Activated B cell treated with CpG ODN at 0.5 μM for 24 hours (primary cell): ENCODE data around the gene LIN9. TPM values are rescaled to one million over a fixed set of nuclear protein-coding genes. Genes with fewer than 3 reads are reported as not detected.

Experiments used
- ATAC-seq: fragments of 200-7000 bp; cut with Tn5 transposase; one replicate; pipeline ENCODE4 v1.10.0; 2021; ENCODE audit warnings: low read depth, mild to moderate bottlenecking, moderate library complexity
- CTCF ChIA-PET: fragments of 350-600 bp; sonication (Branson Sonifier 250); formaldehyde crosslinking; loops from one replicate; lab custom pipeline; 2021; ENCODE audit warnings: antibody characterized with exemption; lab: Charles Lee
- POLR2A ChIA-PET: fragments of 350-600 bp; sonication (Branson Sonifier 250); formaldehyde crosslinking; loops from one replicate; lab custom pipeline; 2021; ENCODE audit warnings: antibody characterized with exemption; lab: Charles Lee
- DNase-seq: peaks from one replicate; pipeline ENCODE4 v3.0.0; 2022
- H3K27ac Mint-ChIP-seq: one replicate; pipeline ENCODE4 v1.8.0; 2020; ENCODE audit warnings: mixed read lengths
- H3K27me3 Mint-ChIP-seq: one replicate; pipeline ENCODE4 v1.8.0; 2021; ENCODE audit warnings: mixed read lengths
- H3K36me3 Mint-ChIP-seq: one replicate; pipeline ENCODE4 v1.8.0; 2021; ENCODE audit warnings: low read depth, mixed read lengths
- H3K4me1 Mint-ChIP-seq: one replicate; pipeline ENCODE4 v1.8.0; 2021; ENCODE audit warnings: mixed read lengths
- H3K4me3 Mint-ChIP-seq: one replicate; pipeline ENCODE4 v1.8.0; 2020; ENCODE audit warnings: mild to moderate bottlenecking, mixed read lengths
- H3K9me3 Mint-ChIP-seq: one replicate; pipeline ENCODE4 v1.8.0; 2020; ENCODE audit warnings: mixed read lengths
- CTCF ChIP-seq: fragments of 200-600 bp; IDR thresholded peaks from one replicate; pipeline ENCODE4 v1.8.0; 2022; ENCODE audit warnings: antibody characterized with exemption, mild to moderate bottlenecking
- intact Hi-C: fragments of 100-400 bp; cut with micrococcal nuclease; formaldehyde crosslinking; loops from one replicate; pipeline ENCODE4 v1.15.1; 2024
- total RNA-seq: library from RNA; stranded (reverse); gene quantifications from 2 replicates; pipeline ENCODE4 v1.2.3, GENCODE V29; 2022

The LIN9 gene
- total RNA-seq, 1 donor from 2014 or later: 4.5 TPM

- no peak for TF ChIP-seq CTCF
- no peak for DNase-seq
- ChIA-PET CTCF (no interaction called here), POLR2A (no interaction called here)
- Mint-ChIP-seq H3K27ac (no peak overlapping the region), H3K9me3 (no peaks in the 10 kb centered on the region), H3K36me3 (no peaks in the 10 kb centered on the region), H3K27me3 (peaks cover 2% of the 10 kb centered on the region), H3K4me3 (no peak overlapping the region), H3K4me1 (peaks cover 7% of the 10 kb centered on the region)
- no peak for ATAC-seq
- intact Hi-C loops: loop anchor here (10.0 kb wide), 1 partner anchor 54 kb away; no protein-coding TSS in a partner anchor
Measured at GRCh38 chr1:226220473-226221189, 88.3 kb downstream of the LIN9 start.

GRCh38 chr1:226217273-226217672 lies 91.7 kb downstream of the LIN9 start:
- H3K9me3 Mint-ChIP-seq: no peaks in the 10 kb centered on the region
- no peak for TF ChIP-seq CTCF
- peaks cover 9% of the 10 kb centered on the region for H3K4me1 Mint-ChIP-seq
- POLR2A ChIA-PET: no interaction called here
- H3K27me3 Mint-ChIP-seq: no peaks in the 10 kb centered on the region
- no peak overlapping the region for H3K27ac Mint-ChIP-seq
- H3K36me3 Mint-ChIP-seq: no peaks in the 10 kb centered on the region
- no peak for DNase-seq
- ATAC-seq: no peak
- intact Hi-C loops: no loop called here
- CTCF ChIA-PET: no interaction called here
- no peak overlapping the region for H3K4me3 Mint-ChIP-seq

GRCh38 chr1:226216056-226216455 lies 92.9 kb downstream of the LIN9 start:
- DNase-seq (no peak), ATAC-seq (no peak)
- Mint-ChIP-seq H3K36me3 (no peaks in the 10 kb centered on the region), H3K27me3 (no peaks in the 10 kb centered on the region), H3K4me1 (peaks cover 9% of the 10 kb centered on the region), H3K9me3 (no peaks in the 10 kb centered on the region), H3K4me3 (no peak overlapping the region), H3K27ac (no peak overlapping the region)
- no peak for TF ChIP-seq CTCF
- intact Hi-C loops: no loop called here
- ChIA-PET CTCF (interaction anchor here (0.6 to 0.9 kb wide), 2 partner anchors 15 to 24 kb away, joined by 3 read pairs; no protein-coding TSS in a partner anchor), POLR2A (no interaction called here)

- TF ChIP-seq CTCF: no peak
- H3K4me3 Mint-ChIP-seq: no peak overlapping the region
- no peaks in the 10 kb centered on the region for H3K27me3 Mint-ChIP-seq
- POLR2A ChIA-PET: no interaction called here
- CTCF ChIA-PET: interaction anchor here (0.9 kb wide), 1 partner anchor 15 kb away, joined by 3 read pairs; no protein-coding TSS in a partner anchor
- ATAC-seq (peak; percentile 52), DNase-seq (no peak)
- H3K4me1 Mint-ChIP-seq: peaks cover 9% of the 10 kb centered on the region
- intact Hi-C loops: no loop called here
- H3K36me3 Mint-ChIP-seq: no peaks in the 10 kb centered on the region
- no peak overlapping the region for H3K27ac Mint-ChIP-seq
- no peaks in the 10 kb centered on the region for H3K9me3 Mint-ChIP-seq
Measured at GRCh38 chr1:226215239-226215638, 93.7 kb downstream of the LIN9 start.

- POLR2A ChIA-PET: no interaction called here
- intact Hi-C loops: no loop called here
- Mint-ChIP-seq H3K36me3 (no peaks in the 10 kb centered on the region), H3K4me3 (no peak overlapping the region), H3K27ac (no peak overlapping the region), H3K4me1 (peaks cover 9% of the 10 kb centered on the region), H3K9me3 (no peaks in the 10 kb centered on the region), H3K27me3 (no peaks in the 10 kb centered on the region)
- CTCF ChIA-PET: no interaction called here
- ATAC-seq (no peak), DNase-seq (no peak)
- TF ChIP-seq CTCF: no peak
Measured at GRCh38 chr1:226212545-226212944, 96.4 kb downstream of the LIN9 start.
